Stomach (tissue), 9 donors: ENCODE data around the gene CPSF6. TPM values are rescaled to one million over a fixed set of nuclear protein-coding genes. Genes with fewer than 3 reads are reported as not detected.

Source experiments
- DNase-seq, 2 donors: peaks; one replicate each; pipeline versions ENCODE4 v3.0.0 to v3.0.0-alpha.2; 2013 to 2019
- H3K27ac ChIP-seq, 5 donors: fragments of 200-600 bp in 4 of 5; sonication (generic) in 4 of 5; one replicate each; pipeline ENCODE4 v1.5.1; 2013 to 2019; ENCODE audit warnings: mild to moderate bottlenecking in 1 of 5, moderate library complexity in 1 of 5
- H3K27me3 ChIP-seq, 3 donors: fragments of 200-600 bp; sonication (generic); one replicate each; pipeline ENCODE4 v1.5.1; 2017 to 2019; ENCODE audit warnings: mixed run types in 1 of 3
- H3K36me3 ChIP-seq, 4 donors: fragments of 200-600 bp; sonication (generic); 1 replicate in 3 of 4; 2 replicates in 1 of 4; pipeline ENCODE4 v1.5.1; 2016 to 2019
- H3K4me1 ChIP-seq, 4 donors: fragments of 200-600 bp; sonication (generic); one replicate each; pipeline ENCODE4 v1.5.1; 2016 to 2019
- H3K4me3 ChIP-seq, 4 donors: fragments of 200-600 bp; sonication (generic) in 3 of 4; one replicate each; pipeline ENCODE4 v1.5.1; 2016 to 2019; ENCODE audit warnings: mild to moderate bottlenecking in 1 of 4
- H3K9me3 ChIP-seq, 4 donors: fragments of 200-600 bp; sonication (generic); one replicate each; pipeline ENCODE4 v1.5.1; 2016 to 2019
- CTCF ChIP-seq, 7 experiments: fragments of 450-650 bp in 4 of 7; fragments of 200-600 bp in 3 of 7; sonication (generic) in 3 of 7; IDR thresholded peaks; one replicate each; pipeline ENCODE4 v1.5.1; 2016 to 2019; ENCODE audit warnings: antibody characterized with exemption in 7 of 7, control low read depth in 2 of 7, mild to moderate bottlenecking in 1 of 7
- EP300 ChIP-seq: sonication (generic); formaldehyde crosslinking; IDR thresholded peaks from one replicate; pipeline ENCODE4 v1.6.1; 2017; ENCODE audit warnings: antibody characterized with exemption
- POLR2A ChIP-seq, 4 donors: fragments of 450-650 bp; IDR thresholded peaks; one replicate each; pipeline ENCODE4 v1.6.1; 2016; ENCODE audit warnings: antibody characterized with exemption in 4 of 4, control low read depth in 2 of 4, mild to moderate bottlenecking in 1 of 4, moderate library complexity in 1 of 4
- POLR2AphosphoS5 ChIP-seq, 3 donors: sonication (generic); formaldehyde crosslinking; IDR thresholded peaks; one replicate each; pipeline ENCODE4 v1.6.1; 2016; ENCODE audit warnings: antibody characterized with exemption in 3 of 3
- WGBS, 5 donors: extraction: QIAGEN DNeasy Blood & Tissue Kit in 3 of 5; methylation state at CpG; one replicate each; pipeline versions ENCODE4 v1.1.5 to v1.1.7; 2013 to 2018; 5-methylcytosine and 5-hydroxymethylcytosine counted together
- intact Hi-C: fragments of 100-400 bp; cut with DNase I; formaldehyde crosslinking; loops from one replicate; pipeline ENCODE4 v1.15.1; 2023; ENCODE audit warnings: low total_unique reads
- polyA plus RNA-seq, 3 donors: library from polyadenylated mRNA; stranded (reverse); fragments of 200-250 nt; gene quantifications; one replicate each; pipeline ENCODE4 v1.2.3, GENCODE V29; 2013
- total RNA-seq, 5 donors: library from RNA; depleted of rRNA; stranded (reverse); fragments of >200 nt; gene quantifications; one replicate each; pipeline versions ENCODE4 v1.1.0 to v1.2.3, GENCODE V29; 2014 to 2016
- donor health status: healthy with polysubstance abuse.
- donor health status: Bipolar disorder and iron deficiency.
- donor health status: healthy.

Gene CPSF6
- total and polyA plus RNA-seq, 8 donors, result 14.9 to 113 (median 41.4) TPM

- no peaks in the 10 kb centered on the region for H3K36me3 ChIP-seq
- no peaks in the 10 kb centered on the region for H3K27me3 ChIP-seq
- no peak for DNase-seq
- TF ChIP-seq POLR2A (IDR thresholded peaks at IDR 0.05), result no peak
- no peak for TF ChIP-seq POLR2AphosphoS5 (IDR thresholded peaks at IDR 0.05)
- no peak for TF ChIP-seq EP300
- no peak for TF ChIP-seq CTCF (IDR thresholded peaks at IDR 0.05)
- H3K9me3 ChIP-seq, result peaks cover 18 to 34% (median 33%) of the 10 kb centered on the region in 4 donors
- H3K4me1 ChIP-seq, result no peaks in the 10 kb centered on the region
- intact Hi-C loops, result no loop called here
- no peak overlapping the region for H3K27ac ChIP-seq
- no peak overlapping the region for H3K4me3 ChIP-seq
- WGBS, 5 donors, result 72 to 83% (median 81%) methylated on average over 4 of the region's 4 CpGs
These were observed 35.2 kb upstream of the CPSF6 start for GRCh38 chr12:69204191-69204590.

GRCh38 chr12:69210661-69211060, 28.7 kb upstream of the CPSF6 start:
- DNase-seq, result no peak
- Histone ChIP-seq H3K27ac (no peak overlapping the region), H3K9me3 (no peaks in the 10 kb centered on the region), H3K4me3 (no peak overlapping the region), H3K4me1 (no peaks in the 10 kb centered on the region), H3K36me3 (no peaks in the 10 kb centered on the region), H3K27me3 (no peaks in the 10 kb centered on the region)
- TF ChIP-seq CTCF (IDR thresholded peaks at IDR 0.05), result no peak
- no peak for TF ChIP-seq POLR2A (IDR thresholded peaks at IDR 0.05)
- no peak for TF ChIP-seq EP300
- TF ChIP-seq POLR2AphosphoS5 (IDR thresholded peaks at IDR 0.05), result no peak
- 80 to 87% (median 84%) methylated on average over 3 of the region's 3 CpGs for WGBS, 5 donors
- intact Hi-C loops, result no loop called here

- TF ChIP-seq CTCF (IDR thresholded peaks at IDR 0.05) (no peak), POLR2AphosphoS5 (IDR thresholded peaks at IDR 0.05) (no peak), POLR2A (IDR thresholded peaks at IDR 0.05) (no peak), EP300 (no peak)
- DNase-seq, result peak in 1 of 2 donors; percentile 3
- 58 to 79% (median 72%) methylated on average over 3 of the region's 3 CpGs for WGBS, 5 donors
These were observed 28.2 kb upstream of the CPSF6 start for GRCh38 chr12:69211160-69211559.

GRCh38 chr12:69214169-69214568, 25.2 kb upstream of the CPSF6 start:
- Histone ChIP-seq H3K36me3 (no peaks in the 10 kb centered on the region), H3K27ac (no peak overlapping the region), H3K4me3 (no peak overlapping the region), H3K4me1 (no peaks in the 10 kb centered on the region), H3K27me3 (no peaks in the 10 kb centered on the region), H3K9me3 (no peaks in the 10 kb centered on the region)
- no peak for DNase-seq
- WGBS, 5 donors, result 56 to 93% (median 68%) methylated on average over 1 of the region's 1 CpG
- intact Hi-C loops, result no loop called here
- no peak for TF ChIP-seq POLR2A (IDR thresholded peaks at IDR 0.05)
- TF ChIP-seq POLR2AphosphoS5 (IDR thresholded peaks at IDR 0.05), result no peak
- no peak for TF ChIP-seq CTCF (IDR thresholded peaks at IDR 0.05)
- no peak for TF ChIP-seq EP300

More at GRCh38 chr12:69211160-69211559, 28.2 kb upstream of the CPSF6 start:
- Histone ChIP-seq H3K27me3 (no peaks in the 10 kb centered on the region), H3K4me3 (no peak overlapping the region), H3K27ac (no peak overlapping the region), H3K4me1 (no peaks in the 10 kb centered on the region), H3K9me3 (no peaks in the 10 kb centered on the region), H3K36me3 (no peaks in the 10 kb centered on the region)
- intact Hi-C loops, result no loop called here
